Type B pancreatic cell (in vitro differentiated cells): ENCODE data around the gene CATSPERZ. TPM values are rescaled to one million over a fixed set of nuclear protein-coding genes. Genes with fewer than 3 reads are reported as not detected.
"Not testable (repeated sequence)": the region's sequence is repeated elsewhere in the genome, so short reads cannot be mapped to it uniquely, and the experiment has no call there.

Experiments
- DNase-seq: peaks from one replicate; pipeline ENCODE4 v3.0.0; 2021; ENCODE audit warnings: mixed read lengths; ENCODE audit not compliant: unreplicated experiment; ENCODE audit errors: extremely low spot score
- H3K27ac Mint-ChIP-seq: 2 replicates; pipeline ENCODE4 v1.8.0; 2021; ENCODE audit warnings: mild to moderate bottlenecking, mixed read lengths
- H3K27me3 Mint-ChIP-seq: 2 replicates; pipeline ENCODE4 v1.8.0; 2021; ENCODE audit warnings: mixed read lengths
- H3K36me3 Mint-ChIP-seq: 2 replicates; pipeline ENCODE4 v1.8.0; 2021; ENCODE audit warnings: mixed read lengths
- H3K4me1 Mint-ChIP-seq: one replicate; pipeline ENCODE4 v1.8.0; 2021; ENCODE audit warnings: mixed read lengths; ENCODE audit not compliant: unreplicated experiment
- H3K4me3 Mint-ChIP-seq: 2 replicates; pipeline ENCODE4 v1.8.0; 2021; ENCODE audit warnings: mild to moderate bottlenecking, mixed read lengths
- H3K9me3 Mint-ChIP-seq: 2 replicates; pipeline ENCODE4 v1.8.0; 2021; ENCODE audit warnings: mixed read lengths
- total RNA-seq: library from RNA; stranded (reverse); gene quantifications from 2 replicates; pipeline ENCODE4 v1.2.1, GENCODE V29; 2021; ENCODE audit warnings: low replicate concordance
- TF ChIP-seq, protein P1 (sequence below): fragments of 200-600 bp; sonication (generic); conservative IDR thresholded peaks from 2 replicates; pipeline ENCODE4 v1.5.0; 2021; ENCODE audit warnings: antibody characterized with exemption, mild to moderate bottlenecking

CATSPERZ gene
- total RNA-seq, 1 donor from 2014 or later: not detected

- Mint-ChIP-seq H3K36me3 (peaks cover 8% of the 10 kb centered on the region), H3K4me3 (no peak overlapping the region), H3K27me3 (no peaks in the 10 kb centered on the region), H3K9me3 (no peaks in the 10 kb centered on the region), H3K27ac (peak overlapping the region; percentile 41), H3K4me1 (peaks cover 15% of the 10 kb centered on the region)
- TF ChIP-seq, protein P1, sequence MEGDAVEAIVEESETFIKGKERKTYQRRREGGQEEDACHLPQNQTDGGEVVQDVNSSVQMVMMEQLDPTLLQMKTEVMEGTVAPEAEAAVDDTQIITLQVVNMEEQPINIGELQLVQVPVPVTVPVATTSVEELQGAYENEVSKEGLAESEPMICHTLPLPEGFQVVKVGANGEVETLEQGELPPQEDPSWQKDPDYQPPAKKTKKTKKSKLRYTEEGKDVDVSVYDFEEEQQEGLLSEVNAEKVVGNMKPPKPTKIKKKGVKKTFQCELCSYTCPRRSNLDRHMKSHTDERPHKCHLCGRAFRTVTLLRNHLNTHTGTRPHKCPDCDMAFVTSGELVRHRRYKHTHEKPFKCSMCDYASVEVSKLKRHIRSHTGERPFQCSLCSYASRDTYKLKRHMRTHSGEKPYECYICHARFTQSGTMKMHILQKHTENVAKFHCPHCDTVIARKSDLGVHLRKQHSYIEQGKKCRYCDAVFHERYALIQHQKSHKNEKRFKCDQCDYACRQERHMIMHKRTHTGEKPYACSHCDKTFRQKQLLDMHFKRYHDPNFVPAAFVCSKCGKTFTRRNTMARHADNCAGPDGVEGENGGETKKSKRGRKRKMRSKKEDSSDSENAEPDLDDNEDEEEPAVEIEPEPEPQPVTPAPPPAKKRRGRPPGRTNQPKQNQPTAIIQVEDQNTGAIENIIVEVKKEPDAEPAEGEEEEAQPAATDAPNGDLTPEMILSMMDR: no peak
- DNase-seq: no peak
These were observed 23.2 kb downstream of the CATSPERZ start for GRCh38 chr11:64323373-64323772.

GRCh38 chr11:64323984-64324383 is 23.8 kb downstream of the CATSPERZ start:
- DNase-seq: not testable (repeated sequence)

DNA sequence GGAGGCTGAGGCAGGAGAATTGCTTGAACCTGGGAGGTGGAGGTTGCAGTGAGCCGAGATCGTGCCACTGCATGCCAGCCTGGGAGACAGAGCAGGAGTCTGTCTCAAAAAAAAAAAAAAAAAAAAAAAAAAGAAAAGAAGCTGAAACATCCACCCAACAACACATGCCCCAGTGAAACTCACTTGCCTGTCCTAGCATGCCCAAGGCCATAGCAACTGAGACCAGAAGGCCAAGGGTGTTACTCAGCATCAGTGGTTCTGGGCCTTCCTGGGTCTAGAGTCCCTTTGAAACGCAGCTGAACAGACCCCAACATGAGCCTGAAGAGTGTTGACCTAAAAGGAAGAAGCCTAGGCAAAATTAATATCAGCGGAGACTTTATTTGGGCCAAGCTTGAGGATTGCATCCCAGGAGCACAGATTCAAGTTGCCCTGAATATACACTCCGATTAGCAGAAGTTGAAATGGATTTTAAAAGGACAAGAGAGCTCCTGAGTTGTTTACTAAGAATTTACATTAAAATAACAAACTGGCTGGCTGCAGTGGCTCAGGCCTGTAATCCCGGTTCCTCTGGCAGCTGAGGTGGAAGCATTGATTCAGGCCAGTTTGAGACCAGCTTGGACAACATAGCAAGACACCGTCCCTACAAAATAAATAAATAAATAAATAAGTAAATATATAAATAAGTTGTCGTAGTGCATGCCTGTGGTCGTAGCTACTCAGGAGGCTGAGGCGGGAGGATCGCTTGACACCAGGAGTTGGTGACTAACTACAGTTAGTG is 24.7 kb downstream of the CATSPERZ start:
- no peaks in the 10 kb centered on the region for H3K9me3 Mint-ChIP-seq
- no peak for DNase-seq
- TF ChIP-seq, protein P1: no peak
- H3K4me3 Mint-ChIP-seq: no peak overlapping the region
- peak overlapping the region; percentile 46 for H3K27ac Mint-ChIP-seq
- H3K36me3 Mint-ChIP-seq: peaks cover 8% of the 10 kb centered on the region
- H3K4me1 Mint-ChIP-seq: peaks cover 9% of the 10 kb centered on the region
- no peaks in the 10 kb centered on the region for H3K27me3 Mint-ChIP-seq

More at GRCh38 chr11:64323984-64324383, 23.8 kb downstream of the CATSPERZ start:
- H3K27ac Mint-ChIP-seq: peak overlapping the region; percentile 41
- H3K36me3 Mint-ChIP-seq, H3K4me3 Mint-ChIP-seq, H3K27me3 Mint-ChIP-seq, H3K9me3 Mint-ChIP-seq: not testable (repeated sequence)
- H3K4me1 Mint-ChIP-seq: peaks cover 13% of the 10 kb centered on the region

DNA sequence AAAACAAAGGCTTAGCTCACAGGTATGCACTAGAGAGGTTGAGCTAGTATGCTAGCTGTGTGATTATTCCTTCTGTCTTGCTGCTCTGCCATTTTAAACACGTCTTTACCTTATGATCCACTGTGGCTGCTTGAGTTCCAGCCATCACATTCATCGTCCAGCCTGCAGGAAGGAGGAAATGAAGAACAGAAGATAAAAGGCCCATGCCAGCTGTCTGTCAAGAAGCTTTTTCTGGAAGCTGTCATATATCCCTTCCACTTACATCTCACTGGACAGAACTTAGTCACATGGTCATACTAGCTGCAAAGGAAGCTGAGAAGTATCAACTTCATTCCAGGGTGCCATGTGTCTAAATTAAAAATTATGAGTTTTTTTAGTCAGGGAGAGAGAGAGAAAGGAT is 27.2 kb downstream of the CATSPERZ start:
- TF ChIP-seq, protein P1: no peak
- no peak for DNase-seq
- Mint-ChIP-seq H3K27ac (no peak overlapping the region), H3K36me3 (no peaks in the 10 kb centered on the region), H3K27me3 (no peaks in the 10 kb centered on the region), H3K9me3 (no peaks in the 10 kb centered on the region), H3K4me1 (peaks cover 6% of the 10 kb centered on the region), H3K4me3 (no peak overlapping the region)

DNA sequence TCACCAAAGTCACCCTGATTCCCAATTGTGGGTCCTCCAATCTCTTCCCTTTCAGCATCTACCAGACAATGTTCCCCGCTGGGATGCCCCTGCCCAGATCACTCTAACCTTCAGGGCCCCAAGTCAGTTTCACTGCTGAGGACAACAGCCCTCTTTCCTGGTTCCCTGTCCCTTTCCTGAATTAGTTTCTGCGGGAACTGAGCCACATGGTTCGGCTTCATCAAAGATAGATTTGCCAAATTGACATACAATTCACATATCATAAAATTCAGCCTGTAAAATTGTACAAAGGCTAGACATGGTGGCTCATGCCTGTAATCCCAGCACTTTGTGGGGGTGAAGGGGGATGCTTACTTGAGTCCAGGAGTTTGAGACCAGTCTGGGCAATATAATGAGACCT is 27.8 kb downstream of the CATSPERZ start:
- Mint-ChIP-seq H3K36me3 (no peaks in the 10 kb centered on the region), H3K4me3 (no peak overlapping the region), H3K27me3 (no peaks in the 10 kb centered on the region), H3K9me3 (no peaks in the 10 kb centered on the region), H3K27ac (no peak overlapping the region), H3K4me1 (peaks cover 6% of the 10 kb centered on the region)
- DNase-seq: no peak
- TF ChIP-seq, protein P1: no peak

DNA sequence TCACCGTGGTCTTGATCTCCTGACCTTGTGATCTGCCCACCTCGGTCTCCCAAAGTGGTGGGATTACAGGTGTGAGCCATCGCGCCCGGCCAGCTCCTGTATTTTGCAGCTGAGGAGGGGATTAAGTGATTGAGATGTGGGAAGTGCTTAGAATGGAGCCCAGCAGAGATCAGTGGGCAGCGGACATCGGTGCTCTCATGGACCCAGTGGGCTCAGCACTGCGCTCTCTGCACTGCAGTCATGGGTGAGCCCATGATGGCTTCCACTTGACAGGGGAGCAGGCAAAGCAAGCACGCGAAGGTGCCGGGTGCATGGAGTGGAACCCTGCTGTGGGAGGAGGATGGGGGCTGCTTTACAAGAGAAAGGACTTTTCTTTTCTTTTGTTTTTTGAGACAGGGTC is 30.7 kb downstream of the CATSPERZ start:
- Mint-ChIP-seq H3K9me3 (no peaks in the 10 kb centered on the region), H3K27me3 (peaks cover 3% of the 10 kb centered on the region), H3K27ac (no peak overlapping the region), H3K4me1 (peaks cover 11% of the 10 kb centered on the region), H3K4me3 (no peak overlapping the region), H3K36me3 (no peaks in the 10 kb centered on the region)
- TF ChIP-seq, protein P1: no peak
- no peak for DNase-seq
